Measurements from ENCODE around the gene NMRAL1. TPM values are rescaled to one million over a fixed set of nuclear protein-coding genes. Genes with fewer than 3 reads are reported as not detected.

NMRAL1 gene
- polyA plus RNA-seq, 1 donor from 2014 or later, result 6.3 TPM

DNA sequence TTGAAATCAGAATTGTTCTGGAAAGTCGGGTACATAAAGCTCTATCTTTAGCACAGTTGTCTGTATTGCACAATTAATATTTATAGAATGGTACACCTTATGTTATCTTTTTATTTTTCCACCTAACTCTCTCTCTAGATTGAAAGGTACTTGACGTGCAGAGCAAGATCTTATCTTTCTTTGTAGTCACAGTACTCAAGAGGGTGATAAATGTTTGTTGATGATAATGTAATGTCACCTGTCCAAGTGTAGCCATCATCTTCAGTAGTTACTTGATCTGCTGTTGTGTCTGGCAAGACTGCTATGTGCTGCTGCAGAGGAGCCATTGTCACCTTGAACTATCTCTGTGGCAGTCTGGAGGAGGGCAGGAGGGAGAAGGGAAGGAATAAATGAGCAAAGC, 7.1 kb upstream of the NMRAL1 start:
- H3K9ac ChIP-seq (ENCODE audit: low read length), result no peak overlapping the region
- H2AFZ ChIP-seq (ENCODE audit: low read depth, low read length), result no peak overlapping the region
- H4K20me1 ChIP-seq (ENCODE audit: insufficient read depth), result no peaks in the 10 kb centered on the region
- H3K27ac ChIP-seq (ENCODE audit: low read length), result no peak overlapping the region
- no peaks in the 10 kb centered on the region for H3F3A ChIP-seq (ENCODE audit: insufficient read depth, low read length, poor library complexity, severe bottlenecking)
- no peak overlapping the region for H3K4me2 ChIP-seq (ENCODE audit: low read length)
- H3K9me2 ChIP-seq (ENCODE audit: insufficient read depth, low read length), result no peaks in the 10 kb centered on the region
- peaks cover 4% of the 10 kb centered on the region for H3K36me3 ChIP-seq (ENCODE audit: insufficient read depth, low read length)
- no peaks in the 10 kb centered on the region for H3K27me3 ChIP-seq (ENCODE audit: insufficient read depth, low read depth, low read length)
- H3K79me2 ChIP-seq (replicated peaks; ENCODE audit: insufficient read depth, low read length), result peaks cover 3% of the 10 kb centered on the region
- no peak for TF ChIP-seq MXI1 (conservative IDR thresholded peaks at IDR 0.05; ENCODE audit: poor library complexity, severe bottlenecking)
- no peak for TF ChIP-seq RAD21 (conservative IDR thresholded peaks at IDR 0.05)
- TF ChIP-seq EZH2 (IDR thresholded peaks at IDR 0.05; ENCODE audit: borderline replicate concordance, insufficient read depth, low read length, poor library complexity, severe bottlenecking), result no peak
- no peak for TF ChIP-seq TAF1 (IDR thresholded peaks at IDR 0.05; ENCODE audit: low read depth)
- TF ChIP-seq EP300 (conservative IDR thresholded peaks at IDR 0.05; ENCODE audit: poor library complexity, severe bottlenecking), result no peak
- no peak for TF ChIP-seq REST (IDR thresholded peaks at IDR 0.05; ENCODE audit: borderline replicate concordance)
- no peak for TF ChIP-seq POLR2AphosphoS5 (IDR thresholded peaks at IDR 0.05)
- no peak for TF ChIP-seq SMC3 (conservative IDR thresholded peaks at IDR 0.05; ENCODE audit: poor library complexity)
- no peak for TF ChIP-seq CTCF (IDR thresholded peaks at IDR 0.05; ENCODE audit: poor library complexity, severe bottlenecking)
- H3K9me3 ChIP-seq (ENCODE audit: low read length), result no peaks in the 10 kb centered on the region
- no peak overlapping the region for H3K4me3 ChIP-seq (ENCODE audit: low read length)

- no peak overlapping the region for H3K4me2 ChIP-seq (ENCODE audit: low read length)
- no peaks in the 10 kb centered on the region for H3F3A ChIP-seq (ENCODE audit: insufficient read depth, low read length, poor library complexity, severe bottlenecking)
- no peaks in the 10 kb centered on the region for H3K9me2 ChIP-seq (ENCODE audit: insufficient read depth, low read length)
- no peaks in the 10 kb centered on the region for H4K20me1 ChIP-seq (ENCODE audit: insufficient read depth)
- no peak overlapping the region for H2AFZ ChIP-seq (ENCODE audit: low read depth, low read length)
- no peaks in the 10 kb centered on the region for H3K9me3 ChIP-seq (ENCODE audit: low read length)
- H3K4me3 ChIP-seq (ENCODE audit: low read length), result peak overlapping the region; percentile 99
- H3K27ac ChIP-seq (ENCODE audit: low read length), result no peak overlapping the region
- no peaks in the 10 kb centered on the region for H3K36me3 ChIP-seq (ENCODE audit: insufficient read depth, low read length)
- H3K27me3 ChIP-seq (ENCODE audit: insufficient read depth, low read depth, low read length), result peaks cover 8% of the 10 kb centered on the region
- no peak overlapping the region for H3K9ac ChIP-seq (ENCODE audit: low read length)
- TF ChIP-seq SMC3 (conservative IDR thresholded peaks at IDR 0.05; ENCODE audit: poor library complexity), result no peak
- TF ChIP-seq POLR2AphosphoS5 (IDR thresholded peaks at IDR 0.05), result no peak
- TF ChIP-seq RAD21 (conservative IDR thresholded peaks at IDR 0.05), result no peak
- TF ChIP-seq REST (IDR thresholded peaks at IDR 0.05; ENCODE audit: borderline replicate concordance), result no peak
- no peak for TF ChIP-seq TAF1 (IDR thresholded peaks at IDR 0.05; ENCODE audit: low read depth)
- TF ChIP-seq MXI1 (conservative IDR thresholded peaks at IDR 0.05; ENCODE audit: poor library complexity, severe bottlenecking), result no peak
- TF ChIP-seq EP300 (conservative IDR thresholded peaks at IDR 0.05; ENCODE audit: poor library complexity, severe bottlenecking), result no peak
- TF ChIP-seq CTCF (IDR thresholded peaks at IDR 0.05; ENCODE audit: poor library complexity, severe bottlenecking), result no peak
- no peak for TF ChIP-seq EZH2 (IDR thresholded peaks at IDR 0.05; ENCODE audit: borderline replicate concordance, insufficient read depth, low read length, poor library complexity, severe bottlenecking)
- peaks cover 3% of the 10 kb centered on the region for H3K79me2 ChIP-seq (replicated peaks; ENCODE audit: insufficient read depth, low read length)
Observed at GRCh38 chr16:4477966-4478365, 3.5 kb upstream of the NMRAL1 start.
